ENCODE data around the gene ZNF511.

DNA sequence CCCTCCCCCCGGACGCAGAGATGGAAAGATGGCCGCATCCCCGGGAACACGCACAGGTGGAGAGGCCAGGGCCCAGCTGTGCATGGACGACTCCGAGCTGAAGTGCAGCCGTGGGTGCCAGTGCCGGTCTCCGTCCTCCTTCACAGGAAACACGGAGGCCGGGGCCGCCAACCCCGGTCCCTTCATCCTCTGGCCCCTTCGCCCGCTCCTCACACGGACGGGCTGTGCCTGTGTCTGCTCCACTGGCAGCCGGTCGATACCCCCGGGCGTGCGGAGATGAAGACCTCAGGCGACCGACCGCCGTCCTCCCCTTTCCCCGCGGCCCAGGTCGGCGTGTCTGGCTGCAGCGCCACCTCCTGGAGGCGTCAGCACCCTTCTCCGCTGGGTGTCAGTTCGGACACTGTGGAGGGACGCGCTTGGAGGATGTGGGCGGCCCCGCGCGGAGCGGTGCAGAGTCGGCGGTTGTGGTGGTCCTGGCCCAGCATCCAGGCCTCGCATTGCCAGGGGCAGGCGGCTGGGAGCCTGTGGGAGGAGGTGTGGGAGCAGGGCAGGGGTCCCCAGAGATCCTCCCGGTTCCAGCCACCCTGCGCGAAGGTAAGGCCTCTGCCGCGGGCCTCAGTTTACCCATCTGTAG, 9.9 kb downstream of the ZNF511 start:
- TF ChIP-seq EZH2 (optimal IDR thresholded peaks at IDR 0.05; ENCODE audit: low read depth, low read length) (no peak), EZH2phosphoT487 (IDR thresholded peaks at IDR 0.05; ENCODE audit: low read length) (no peak)
- TF ChIP-seq, protein P1, sequence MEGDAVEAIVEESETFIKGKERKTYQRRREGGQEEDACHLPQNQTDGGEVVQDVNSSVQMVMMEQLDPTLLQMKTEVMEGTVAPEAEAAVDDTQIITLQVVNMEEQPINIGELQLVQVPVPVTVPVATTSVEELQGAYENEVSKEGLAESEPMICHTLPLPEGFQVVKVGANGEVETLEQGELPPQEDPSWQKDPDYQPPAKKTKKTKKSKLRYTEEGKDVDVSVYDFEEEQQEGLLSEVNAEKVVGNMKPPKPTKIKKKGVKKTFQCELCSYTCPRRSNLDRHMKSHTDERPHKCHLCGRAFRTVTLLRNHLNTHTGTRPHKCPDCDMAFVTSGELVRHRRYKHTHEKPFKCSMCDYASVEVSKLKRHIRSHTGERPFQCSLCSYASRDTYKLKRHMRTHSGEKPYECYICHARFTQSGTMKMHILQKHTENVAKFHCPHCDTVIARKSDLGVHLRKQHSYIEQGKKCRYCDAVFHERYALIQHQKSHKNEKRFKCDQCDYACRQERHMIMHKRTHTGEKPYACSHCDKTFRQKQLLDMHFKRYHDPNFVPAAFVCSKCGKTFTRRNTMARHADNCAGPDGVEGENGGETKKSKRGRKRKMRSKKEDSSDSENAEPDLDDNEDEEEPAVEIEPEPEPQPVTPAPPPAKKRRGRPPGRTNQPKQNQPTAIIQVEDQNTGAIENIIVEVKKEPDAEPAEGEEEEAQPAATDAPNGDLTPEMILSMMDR (IDR thresholded peaks at IDR 0.05; ENCODE audit: low read length) = peak; percentile 76
